Measurements from ENCODE around the gene STARD7.
"Not testable (repeated sequence)": the region's sequence is repeated elsewhere in the genome, so short reads cannot be mapped to it uniquely, and the experiment has no call there.

Gene STARD7

GRCh38 chr2:96163415-96163767 lies 45.2 kb downstream of the STARD7 start:
- DNase-seq (ENCODE audit: low read depth): no peak

- DNase-seq (ENCODE audit: low read depth): no peak
These were observed 46.7 kb downstream of the STARD7 start for GRCh38 chr2:96161898-96162297.

GRCh38 chr2:96160366-96160765 lies 48.3 kb downstream of the STARD7 start:
- DNase-seq (ENCODE audit: low read depth): not testable (repeated sequence)

DNA sequence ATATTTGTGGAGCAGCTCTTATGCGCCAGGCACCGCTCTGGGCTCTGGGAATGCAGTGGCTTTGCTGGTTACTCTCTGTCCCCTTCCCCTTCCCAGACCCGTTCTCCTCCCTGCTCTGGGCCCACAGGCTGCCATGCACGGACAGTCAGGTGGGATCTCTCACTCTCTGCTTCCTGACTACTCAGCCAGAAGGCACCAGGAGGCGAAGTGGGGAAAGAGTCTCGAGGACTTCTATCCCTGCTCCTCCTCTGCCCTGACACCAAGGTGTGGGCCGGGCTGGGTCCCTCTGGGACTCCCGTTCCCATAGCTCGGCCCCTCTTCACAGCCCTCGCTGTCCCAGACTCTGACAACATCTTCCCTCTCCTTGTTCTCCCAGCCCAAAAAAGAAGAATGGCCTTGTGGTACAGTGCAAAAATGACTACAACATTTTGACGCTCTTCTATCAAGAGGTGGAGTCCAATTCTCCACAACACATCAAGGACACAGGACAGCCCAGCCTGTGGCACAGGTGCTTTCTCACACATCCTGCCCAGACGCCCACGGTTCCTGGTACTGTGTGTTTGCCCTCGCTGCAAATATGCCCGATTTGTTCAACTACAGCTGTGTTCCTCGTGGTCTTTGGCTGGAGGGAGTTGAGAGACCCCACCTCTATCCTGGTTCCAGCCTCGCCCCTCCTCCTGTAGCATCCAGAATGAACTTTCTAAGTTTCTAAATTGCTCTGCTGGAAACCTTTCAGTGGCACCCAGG lies 49.4 kb downstream of the STARD7 start:
- no peak for DNase-seq (ENCODE audit: low read depth)

- no peak for DNase-seq (ENCODE audit: low read depth)
These were observed 50.1 kb downstream of the STARD7 start for GRCh38 chr2:96158554-96158940.

GRCh38 chr2:96157649-96158553 lies 50.7 kb downstream of the STARD7 start:
- DNase-seq (ENCODE audit: low read depth): no peak

DNA sequence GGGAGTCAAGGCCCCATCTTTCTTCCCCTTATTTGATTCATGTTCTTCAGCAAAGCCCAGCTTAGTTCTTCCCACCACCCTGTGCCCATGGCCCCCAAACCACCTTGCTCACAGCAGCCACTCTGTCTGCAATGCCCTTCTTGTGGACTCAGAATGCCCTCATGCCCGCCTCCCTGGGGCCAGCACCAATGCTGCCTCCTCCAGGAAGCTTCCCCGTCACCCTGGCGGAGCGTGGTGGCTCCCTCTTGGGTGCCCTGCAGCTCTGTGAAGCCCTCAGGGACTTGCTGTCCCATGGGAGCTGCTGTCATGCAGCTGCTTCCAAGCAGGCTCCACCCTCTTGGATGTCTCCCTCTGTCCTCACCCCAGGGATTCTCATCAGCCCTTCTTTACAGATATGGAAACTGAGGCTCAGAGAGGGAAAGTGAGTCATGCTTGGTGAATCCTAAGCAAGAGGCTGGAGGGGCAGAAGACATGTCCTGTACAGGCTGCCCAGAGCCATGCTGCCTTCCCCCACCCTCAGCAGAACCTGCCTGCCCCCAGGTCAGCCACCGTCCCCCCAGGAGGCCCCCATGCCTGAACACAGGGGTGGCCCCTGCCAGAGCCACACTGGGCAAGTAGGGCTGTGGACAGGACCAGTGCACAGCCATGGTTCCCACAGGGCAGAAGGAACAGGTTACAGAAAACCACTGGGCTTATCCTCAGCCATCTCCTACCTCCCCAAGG lies 51.5 kb downstream of the STARD7 start:
- no peak for DNase-seq (ENCODE audit: low read depth)

DNA sequence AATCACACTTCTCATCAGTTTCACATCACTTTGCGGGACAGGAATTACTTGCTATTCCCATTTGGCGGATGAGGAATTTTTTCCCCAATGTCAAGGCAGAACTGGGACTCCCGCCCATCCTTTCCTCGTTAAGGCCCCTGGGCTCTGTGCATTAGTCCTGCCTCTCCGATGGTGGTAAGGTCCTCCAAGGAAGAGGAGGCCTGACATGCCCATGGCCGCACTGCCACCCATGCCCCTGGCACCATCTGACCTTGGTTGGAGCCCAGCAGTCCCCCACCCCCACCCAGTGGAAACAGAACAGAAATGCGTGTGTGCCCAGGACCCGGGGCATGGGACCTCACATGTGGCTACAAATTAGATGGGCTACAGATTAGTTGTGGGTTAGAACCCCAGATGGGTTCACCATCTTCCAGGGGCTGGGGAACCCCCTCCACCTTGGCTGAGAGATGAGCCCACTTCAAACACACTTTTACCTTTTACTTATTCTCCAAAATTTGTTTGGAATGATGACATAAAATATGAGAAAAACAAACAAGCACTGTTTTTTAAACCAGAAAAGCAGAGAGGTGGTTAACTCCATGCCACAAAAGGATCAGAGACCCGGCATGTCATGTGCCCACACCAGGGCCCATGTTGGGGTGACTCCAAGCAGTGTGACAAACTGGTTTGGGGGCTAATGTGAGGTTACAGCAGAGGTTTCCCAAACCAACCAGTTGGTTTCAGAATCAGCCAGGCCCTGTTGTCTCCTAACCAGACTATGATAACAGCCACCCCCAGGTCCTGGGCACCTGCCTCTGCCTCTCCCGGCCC lies 52.4 kb downstream of the STARD7 start:
- DNase-seq (ENCODE audit: low read depth): no peak

DNA sequence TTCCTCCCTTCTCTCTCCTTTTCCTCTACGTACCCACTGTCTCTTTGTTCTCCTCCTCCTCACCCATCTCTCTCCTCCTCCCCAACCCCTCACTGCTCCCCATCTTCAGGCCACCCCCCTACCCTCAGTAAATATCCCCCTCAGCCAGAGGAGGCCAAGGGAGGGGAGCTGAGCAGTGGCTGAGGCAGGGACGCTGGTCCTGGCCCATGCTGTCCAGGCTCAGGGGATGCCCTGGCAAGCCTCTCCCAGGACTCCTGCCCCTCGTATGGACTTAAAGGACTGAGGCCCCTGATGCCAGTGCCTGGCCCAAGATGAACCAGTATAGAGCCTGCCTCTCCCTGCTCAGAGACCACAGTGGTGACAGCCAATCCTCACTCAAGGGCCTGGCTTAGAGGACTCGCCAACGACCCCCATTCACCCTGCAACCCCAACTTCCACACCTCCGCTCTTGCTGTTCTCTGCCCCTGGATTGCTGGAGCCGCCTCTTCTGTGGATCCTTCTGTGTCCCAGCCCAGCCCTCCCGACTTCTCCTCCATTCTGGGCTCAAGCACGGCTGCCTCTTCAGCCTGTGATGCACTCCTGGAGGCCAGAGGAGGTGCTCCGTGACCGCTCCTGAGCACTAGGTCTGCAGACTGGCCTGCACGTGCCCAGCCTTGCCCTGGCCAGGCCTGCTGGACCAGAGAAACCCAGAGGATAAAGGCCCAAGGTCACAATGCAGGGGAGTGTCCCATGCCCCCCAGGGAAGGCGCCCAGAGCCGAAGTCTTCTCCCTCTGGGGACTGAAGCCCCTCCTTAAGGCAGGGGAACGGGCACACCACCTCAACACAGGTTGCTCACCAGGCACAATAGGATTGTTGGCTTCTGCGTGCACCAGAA lies 53.9 kb downstream of the STARD7 start:
- DNase-seq (ENCODE audit: low read depth): no peak

DNA sequence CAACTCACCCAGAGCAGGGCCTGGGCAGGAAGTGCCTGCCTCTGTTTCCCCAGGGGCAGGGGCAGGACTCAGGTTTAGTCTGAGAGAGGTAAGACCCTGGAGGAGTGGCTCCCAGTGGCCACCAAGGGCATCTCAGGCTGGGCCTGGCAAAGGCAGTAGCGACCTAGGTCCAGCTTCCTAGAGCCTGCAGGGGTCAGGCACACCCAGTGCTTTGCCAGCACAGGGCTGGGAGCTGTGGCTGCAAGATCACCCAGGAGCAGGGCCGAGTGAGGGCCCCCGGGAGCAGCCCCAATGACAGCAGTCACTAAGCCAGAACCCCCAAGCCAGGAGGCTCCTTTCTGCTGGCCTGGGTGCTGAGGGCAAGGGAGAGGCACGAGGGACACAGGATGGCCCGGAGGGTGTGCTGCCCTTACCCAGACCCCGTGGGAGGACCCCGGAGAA lies 54.6 kb downstream of the STARD7 start:
- DNase-seq (ENCODE audit: low read depth): no peak

GRCh38 chr2:96153291-96153713 lies 55.3 kb downstream of the STARD7 start:
- no peak for DNase-seq (ENCODE audit: low read depth)

DNA sequence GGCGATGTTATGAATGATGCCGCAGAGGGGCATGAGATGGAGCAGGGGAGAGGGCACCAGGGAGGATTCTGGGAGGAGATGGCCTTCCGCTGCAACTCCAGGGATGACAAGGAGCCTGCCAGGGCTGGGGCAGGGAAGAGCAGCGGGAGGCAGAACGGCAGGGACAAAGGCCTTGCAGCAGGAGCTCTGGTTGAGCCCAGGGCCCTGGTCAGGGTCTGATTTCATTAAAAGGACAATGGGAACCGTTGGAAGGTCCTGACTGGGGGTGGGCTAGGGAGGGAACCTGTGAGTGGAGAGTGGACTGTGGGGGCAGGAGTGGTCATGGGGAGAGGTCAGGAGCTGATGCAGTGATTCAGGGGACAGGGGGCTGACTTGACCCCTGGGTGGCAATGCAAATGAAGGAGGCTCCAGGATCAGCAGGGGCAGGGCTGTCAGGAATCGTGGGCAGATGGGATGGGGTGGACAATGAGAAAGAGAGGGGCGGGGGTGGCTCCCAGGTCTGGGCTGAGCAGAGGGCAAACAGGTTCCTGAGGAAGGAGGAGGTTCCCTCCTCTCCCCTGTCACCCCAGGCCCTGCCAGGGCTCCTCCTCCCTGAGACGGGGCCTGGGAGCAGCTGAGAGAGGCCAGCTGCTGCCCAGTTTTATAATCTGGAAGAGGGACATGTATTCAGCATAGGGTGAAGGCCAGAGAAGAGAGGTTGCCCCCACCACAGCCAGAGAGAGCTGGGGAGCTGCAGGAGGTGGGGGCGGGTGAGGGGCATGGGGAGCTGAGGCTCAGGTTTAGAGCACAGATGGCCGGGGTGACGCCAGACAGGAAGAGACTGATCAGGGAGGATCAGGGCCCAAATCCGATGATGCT lies 56.1 kb downstream of the STARD7 start:
- no peak for DNase-seq (ENCODE audit: low read depth)

DNA sequence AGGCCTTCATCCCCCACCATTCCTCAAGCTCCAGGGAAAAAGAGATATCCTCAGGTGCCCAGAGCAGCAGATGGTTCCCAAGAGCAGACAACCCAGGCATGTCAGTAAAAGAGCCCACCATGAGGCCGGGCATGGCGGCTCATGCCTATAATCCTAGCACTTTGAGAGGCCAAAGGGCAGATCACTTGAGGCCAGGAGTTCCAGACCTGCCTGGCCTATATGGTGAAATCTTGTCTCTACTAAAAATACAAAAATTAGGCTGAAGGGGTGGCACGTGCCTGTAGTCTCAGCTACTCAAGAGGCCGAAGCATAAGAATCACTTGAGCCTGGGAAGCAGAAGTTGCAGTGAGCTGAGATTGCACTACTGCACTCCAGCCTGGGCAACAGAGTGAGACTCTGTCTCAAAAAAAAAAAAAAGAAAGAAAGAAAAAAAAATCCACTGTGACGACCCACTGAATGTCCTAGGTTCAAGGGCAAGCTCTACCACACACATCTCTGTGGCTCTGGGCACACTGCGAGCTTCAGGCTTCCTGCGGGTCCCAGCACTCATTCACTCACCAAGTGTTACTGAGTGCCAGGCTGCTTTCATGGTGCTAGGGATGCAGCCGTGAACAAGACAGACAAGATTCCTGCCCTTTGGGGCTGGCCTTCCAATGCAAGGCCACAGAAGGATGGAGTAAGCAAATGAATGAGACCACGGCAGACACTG lies 56.9 kb downstream of the STARD7 start:
- DNase-seq (ENCODE audit: low read depth): no peak

DNA sequence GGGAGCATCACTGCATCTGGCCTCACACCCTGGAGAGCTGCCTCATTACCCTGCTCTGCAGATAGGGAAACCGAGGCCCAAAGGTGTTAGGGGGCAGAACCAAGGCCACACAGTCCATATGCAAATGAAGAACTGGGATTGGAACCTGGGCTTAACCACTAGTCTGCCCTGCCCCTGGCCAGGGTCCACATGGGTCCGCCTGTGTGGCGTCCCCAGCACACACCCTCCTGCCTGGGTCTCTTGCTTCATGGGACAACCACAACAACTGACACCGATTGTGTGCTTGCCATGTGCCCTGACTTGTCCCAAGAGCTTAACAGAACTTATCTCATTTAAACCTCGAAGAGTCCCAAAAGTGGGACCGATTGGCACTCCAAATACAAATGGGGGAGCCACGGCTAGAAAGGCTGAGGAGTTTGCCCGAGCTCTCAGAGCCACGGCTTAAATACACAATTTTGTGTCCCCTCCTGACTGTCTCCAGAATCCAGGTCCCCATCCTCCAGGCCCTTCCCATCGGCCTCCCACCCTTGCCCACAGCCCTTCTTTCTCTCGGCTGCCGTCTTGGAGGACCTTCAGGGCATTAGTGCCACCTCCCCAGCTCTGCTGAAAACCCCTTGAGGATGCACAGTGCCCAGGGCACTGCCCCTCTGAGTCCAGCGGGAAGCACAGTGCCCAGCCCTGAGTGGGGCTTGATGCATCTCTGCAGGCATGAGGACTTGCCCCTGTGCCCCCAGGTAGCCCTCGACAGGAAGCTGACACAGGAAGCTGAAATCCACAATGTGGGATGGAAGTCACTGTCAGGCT lies 57.6 kb downstream of the STARD7 start:
- DNase-seq (ENCODE audit: low read depth): no peak

DNA sequence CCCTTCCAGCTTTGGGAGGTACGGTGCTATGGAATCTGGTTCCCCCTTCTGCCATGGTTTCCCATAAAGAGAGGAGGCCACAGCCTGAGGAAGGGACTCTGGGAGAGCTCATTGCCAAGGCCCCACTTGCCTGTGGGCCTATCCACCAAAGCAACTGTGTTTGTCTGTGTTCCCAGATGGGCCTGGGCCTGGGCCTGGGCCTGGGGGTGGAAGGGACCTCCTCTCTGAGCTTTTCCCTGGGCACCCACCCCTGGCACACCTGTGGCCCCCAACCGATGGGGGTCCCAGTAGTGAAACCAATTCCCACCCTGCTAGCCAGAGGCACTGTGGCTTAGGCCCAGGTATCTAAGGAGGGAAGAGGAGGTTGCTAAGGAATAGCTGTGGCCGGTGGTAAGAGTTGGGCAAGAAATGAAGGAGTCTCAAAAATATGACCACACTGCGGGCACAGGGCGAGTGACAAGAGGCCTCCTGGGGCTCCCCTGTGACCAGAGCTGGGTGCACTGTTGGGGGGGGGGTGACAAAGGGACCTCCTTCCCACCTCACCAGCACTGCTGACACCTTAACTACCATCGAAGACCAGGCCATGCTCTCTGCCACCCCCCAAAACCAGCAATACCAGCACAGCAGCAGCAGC lies 58.5 kb downstream of the STARD7 start:
- DNase-seq (ENCODE audit: low read depth): no peak

DNA sequence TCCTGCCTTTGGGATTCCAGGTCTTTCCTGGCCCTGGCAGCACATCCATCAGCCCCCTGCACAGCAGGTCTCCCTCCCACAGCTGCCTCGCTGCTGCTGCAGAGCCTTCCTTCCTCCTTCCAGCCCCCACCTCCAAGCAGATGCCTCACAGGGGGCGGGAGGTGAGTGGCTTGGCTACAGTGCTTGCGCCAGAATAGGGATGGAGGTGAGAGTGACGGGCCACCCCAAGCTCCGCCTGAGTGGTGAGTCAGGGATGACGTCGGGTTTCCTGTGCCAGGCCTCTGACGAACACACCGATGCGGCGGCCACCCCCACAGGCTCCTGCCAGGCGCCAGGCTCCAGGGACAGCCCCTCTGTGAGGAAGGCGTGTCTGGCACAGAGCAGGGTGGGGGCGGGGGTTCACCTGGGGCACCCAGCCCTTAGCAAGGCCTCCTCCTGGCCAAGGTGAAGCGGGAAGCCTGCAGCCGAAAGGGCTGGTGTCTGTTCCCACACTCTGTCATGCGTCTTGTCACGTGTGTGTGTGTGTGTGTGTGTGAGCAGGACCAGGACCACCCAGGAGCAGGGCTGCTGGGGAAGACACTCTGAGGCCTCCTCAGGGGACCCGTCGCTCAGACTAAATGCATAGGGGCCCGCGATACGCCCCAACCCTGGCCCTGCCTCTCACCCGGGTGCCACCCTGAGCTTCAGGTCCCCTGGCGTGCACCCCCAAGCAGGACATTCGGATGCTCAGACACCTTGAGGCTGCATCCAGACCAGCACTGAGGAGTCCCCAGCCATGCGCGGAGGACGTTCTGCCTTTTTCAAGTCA lies 60.0 kb downstream of the STARD7 start:
- DNase-seq (ENCODE audit: low read depth): no peak

Data from CMK (cell line).